AML-193 (cell line): ENCODE results near the gene RIMBP2.

Source experiments
- DNase-seq, 2 experiments: peaks; one replicate each; lab custom pipeline; 2025; lab: John Stamatoyannopoulos, UW

The RIMBP2 gene

DNA sequence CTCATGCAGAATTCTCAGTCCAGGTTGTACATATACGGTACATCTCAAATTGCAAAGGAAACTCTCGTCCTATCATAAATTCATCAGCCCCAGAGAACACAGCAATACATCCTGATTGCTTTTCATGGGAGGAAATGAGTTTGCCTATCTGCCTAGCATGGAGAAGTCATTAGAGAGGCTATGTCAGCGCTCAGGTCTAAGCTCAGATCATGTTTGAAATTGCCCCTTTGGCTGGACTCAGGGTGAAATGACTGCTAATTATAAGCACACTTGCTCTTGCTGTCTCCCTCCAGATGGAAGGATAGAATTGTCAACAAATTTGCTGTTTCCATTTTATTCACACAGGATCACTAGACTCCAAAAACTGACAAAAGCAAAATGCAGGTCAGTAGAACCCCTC is 178.4 kb downstream of the RIMBP2 start:
- no peak for DNase-seq

DNA sequence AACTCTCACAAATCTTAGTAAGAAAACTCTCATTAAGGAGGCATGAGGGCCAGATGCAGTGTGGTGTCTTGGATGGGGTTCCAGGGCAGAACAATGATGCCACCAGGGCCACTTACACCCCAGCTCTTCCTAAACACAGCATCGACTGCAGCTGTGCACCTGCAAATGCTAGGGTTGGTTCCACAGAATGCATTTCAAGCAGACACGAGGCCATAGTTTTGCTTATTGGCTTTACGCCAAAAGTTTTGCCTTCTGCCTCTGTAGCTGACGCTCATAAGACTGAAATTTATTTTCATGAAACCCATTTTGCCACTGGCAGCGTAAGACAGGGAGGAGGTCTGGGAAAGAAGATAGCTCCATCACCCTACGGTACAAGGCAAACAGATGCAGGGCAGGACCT is 179.0 kb downstream of the RIMBP2 start:
- DNase-seq: no peak

DNA sequence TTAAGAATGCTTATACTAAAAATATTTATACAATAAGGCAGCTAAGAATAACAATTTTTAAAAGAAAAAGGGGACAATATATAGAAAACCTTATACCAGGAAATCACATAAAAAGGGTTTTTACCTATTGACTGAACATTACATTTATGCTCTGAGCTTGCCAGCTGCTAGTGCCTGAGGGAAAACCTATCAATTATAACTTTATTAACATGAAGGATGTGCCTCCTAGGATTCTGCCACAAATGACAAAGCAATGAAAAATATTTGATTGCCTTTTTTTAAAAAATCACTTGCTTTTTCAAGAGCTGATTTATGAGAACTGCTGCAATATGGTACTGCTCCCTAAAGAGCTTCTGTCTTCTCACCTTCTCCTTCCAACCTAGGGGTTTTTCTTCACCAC is 185.7 kb downstream of the RIMBP2 start:
- DNase-seq: no peak

DNA sequence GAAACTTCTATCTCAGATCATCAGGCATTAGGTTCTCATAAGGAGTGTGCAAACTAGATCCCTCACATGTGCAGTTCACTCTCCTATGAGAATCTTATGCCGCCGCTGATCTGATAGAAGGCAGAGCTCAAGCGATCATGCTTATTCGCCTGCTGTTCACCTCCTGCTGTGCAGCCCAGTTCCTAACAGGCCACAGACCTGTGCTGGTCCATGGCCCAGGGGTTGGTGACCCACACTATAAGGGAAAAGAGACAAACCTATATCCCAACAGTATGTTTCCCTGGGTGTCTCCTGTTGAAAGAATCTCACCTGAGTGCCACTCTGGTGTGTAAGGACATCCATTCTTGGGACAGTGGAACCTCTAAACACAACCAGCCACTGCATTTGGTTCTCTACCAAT is 186.3 kb downstream of the RIMBP2 start:
- no peak for DNase-seq

DNA sequence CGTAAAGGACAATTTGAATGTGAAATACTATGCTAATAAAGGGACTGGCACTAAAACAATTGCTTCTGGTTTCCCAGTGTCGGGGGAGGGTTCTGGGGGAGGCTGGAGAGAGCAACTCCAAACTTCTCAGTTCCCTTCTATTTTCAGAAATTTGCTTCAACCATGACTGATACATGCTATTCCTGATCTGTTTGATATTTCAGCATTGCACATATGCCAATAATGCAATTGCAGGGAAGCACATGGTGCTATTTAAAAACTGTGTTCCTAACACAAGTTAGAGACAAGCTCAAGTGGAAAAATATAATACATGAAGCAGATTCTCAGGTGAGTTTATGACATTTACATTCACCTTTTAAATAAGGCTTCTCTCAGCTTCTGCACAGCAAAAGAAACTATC is 188.9 kb downstream of the RIMBP2 start:
- no peak for DNase-seq

DNA sequence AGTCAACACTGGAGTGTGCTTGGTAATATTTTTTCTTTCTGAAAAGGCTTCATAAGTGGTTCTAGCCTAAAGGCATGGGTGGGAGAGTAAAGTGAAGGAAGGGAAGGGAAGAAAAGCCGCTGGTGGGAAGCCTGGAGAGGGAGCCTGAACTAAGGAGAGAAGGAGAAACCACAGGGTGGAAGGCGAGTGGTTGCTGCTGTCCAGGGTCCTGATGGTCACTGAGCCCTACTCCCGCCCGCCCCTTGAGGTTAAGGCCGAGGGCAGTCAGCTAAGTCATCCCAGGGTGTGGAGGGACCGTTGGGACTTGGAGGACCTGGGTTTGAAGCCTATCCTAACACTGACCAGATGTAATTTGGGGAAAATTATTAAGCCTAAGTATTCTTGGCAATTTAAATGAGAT is 189.3 kb downstream of the RIMBP2 start:
- DNase-seq: no peak

DNA sequence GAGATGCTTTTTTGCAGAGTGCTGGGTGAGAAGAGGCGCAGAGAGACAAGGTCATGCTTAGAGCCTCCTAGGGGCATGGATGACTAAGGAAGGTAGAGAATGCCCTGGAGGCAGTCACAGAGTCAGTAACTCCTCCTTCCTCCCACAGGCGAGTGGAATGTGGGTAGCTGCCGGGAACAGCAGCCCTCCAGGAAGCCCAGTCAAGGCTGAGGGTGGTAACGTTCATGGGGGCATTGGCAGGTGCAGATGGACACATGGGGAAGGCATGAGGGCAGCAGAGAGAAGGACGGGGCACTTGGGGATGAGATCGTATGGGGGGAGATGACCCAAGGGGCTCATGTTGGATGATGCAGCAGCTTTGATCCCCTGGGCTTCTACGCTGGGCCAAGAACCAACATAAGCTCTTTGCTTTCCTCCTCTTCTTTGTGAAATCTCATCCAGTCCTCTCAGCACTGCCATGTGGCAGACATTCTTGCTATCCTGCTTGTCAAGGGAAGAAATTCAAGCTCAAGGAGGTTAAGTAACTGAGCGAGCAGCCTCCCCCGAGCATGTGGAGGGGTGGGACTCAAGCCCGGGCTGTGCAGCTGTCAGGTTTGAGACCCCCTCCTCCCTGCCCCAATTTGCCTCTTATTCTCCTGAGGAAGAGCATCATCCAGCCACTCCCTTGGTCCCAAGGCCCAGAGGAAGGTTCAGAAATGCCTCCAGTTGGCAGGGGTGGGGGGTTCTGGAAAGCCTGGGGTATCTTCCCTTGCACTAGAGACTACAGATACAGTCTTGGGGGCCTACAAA is 190.5 kb downstream of the RIMBP2 start:
- no peak for DNase-seq

DNA sequence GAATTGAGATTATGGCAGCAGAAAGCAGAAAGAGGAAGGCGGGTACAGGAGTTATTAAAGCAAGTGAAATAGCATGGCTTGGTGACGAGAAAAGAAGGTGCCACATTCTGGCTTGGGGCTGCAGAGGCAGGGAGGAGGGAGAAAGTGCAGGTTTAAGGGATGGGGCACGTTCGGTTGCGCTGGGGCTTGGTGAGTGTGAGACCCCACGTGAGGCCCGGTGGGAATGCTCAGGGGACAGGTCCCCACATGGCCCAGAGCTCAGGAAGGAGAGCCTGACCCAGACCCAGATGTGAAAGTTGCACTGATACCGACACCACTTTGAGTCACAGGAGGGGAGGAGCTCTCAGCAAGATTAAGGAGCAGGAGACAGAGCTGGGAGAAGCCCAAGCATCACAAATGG is 191.3 kb downstream of the RIMBP2 start:
- no peak for DNase-seq

DNA sequence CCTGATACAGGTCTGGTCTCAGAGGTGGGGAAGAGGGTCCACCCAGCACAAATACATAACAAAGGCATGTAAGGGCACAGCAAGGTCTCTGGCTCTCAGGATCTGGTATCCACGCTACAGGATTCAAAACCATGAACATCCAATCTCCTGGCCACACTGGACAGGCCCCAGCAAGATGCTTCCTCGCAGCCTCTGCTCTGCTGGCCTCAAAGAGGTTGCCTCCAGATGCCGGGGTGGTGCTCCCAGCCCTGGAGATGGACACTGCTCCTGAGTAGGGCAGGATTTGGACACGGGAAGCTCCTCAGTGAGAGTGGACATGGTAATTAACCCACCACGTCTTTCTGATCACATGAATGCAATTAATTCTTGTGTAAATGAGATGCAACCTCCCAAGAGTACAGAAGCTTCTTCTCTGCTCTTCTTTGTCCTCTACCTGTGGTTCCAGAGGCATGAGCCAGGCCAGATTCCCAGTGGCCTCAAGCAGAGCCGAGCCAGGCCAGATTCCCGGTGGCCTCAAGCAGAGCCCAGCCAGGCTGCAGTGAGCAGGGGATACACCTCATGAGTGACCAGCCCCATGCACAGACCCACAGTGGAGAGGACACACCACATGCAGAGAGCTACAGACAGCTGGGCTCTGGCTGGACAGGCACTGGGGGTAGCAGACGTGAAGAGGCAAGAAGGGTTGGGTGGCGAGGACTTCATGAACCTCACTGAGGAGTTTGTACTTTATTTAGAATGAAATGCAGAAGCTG is 192.1 kb downstream of the RIMBP2 start:
- no peak for DNase-seq

DNA sequence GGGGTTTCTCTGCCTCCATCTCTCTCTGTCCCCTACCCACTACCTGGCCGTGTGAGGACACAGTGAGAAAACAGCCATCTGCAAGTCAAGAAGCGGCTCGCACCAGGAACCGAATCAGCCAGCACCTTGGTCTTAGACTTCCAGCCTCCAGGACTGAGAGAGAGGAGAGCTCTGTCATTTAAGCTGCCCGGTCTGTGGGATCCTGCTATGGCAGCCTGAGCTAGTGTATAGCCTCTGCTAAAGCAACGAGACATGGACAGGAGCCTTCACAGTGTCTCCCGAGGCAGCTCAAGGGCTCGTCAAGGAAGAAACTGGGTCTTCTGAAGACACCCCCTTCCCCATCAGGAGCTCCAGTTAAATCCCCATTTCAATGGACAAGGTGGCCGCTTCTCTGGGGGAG is 192.9 kb downstream of the RIMBP2 start:
- DNase-seq: no peak

DNA sequence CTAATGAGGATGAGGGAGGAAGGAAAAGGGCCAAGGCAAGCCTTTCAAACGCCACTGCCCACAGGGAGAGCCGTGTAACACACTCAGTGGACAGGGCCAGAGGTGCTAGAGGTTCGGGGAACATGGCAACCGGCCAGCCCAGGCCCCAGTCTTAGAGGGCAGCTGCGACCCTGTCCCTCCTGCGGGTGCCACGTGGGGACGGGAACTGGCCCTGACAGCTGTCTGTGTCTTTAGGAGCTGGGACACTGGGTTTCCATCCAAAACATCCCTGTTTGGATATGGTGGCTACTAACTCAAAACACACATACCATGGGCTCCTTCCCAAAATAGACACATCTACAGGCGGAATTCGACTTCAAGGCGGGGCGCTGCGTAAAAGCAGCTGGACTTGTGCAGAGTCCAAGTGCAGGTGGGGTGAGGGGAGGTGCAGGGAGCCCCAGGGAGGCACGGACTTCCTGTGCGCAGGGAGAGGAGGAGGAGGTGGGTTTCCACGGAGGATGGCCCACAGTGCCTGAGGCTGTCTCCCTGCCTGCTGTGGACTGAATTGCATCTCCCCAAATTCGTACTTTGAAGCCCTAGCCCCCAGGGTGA is 193.8 kb downstream of the RIMBP2 start:
- no peak for DNase-seq

DNA sequence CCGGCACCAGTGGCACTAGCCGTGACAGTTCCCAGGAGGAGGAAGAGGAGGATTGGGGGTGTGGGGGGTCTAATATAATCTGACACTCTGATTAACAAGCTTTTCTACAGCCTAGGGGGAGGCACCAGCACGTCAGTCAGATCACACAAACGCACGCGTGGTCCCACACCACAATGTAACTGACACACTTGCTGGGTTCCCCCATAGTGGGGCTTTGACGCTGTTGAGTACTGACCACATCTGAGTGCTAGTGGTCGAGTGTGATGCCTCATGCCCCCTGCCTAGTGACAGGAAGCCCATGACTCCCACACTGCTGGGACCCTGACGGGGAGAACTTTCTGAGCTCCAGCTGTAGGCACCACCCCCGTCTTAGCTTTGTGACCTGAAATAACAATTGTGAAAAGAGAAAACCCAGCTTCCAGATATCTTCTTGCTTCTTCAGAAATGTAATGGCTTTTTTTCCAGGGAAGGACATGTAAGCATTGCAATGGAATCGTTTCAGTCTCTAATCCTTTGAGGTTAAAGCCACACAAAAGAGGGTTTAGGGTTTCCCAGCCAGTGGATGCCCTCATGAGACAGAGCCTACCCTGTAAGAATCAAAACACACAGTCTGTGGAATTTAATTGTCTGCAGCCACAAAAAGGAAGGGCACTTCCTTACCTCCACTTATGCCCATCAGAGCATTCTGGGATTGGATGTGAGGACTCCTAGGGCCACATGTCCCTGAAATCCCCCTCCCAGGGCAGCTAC is 194.5 kb downstream of the RIMBP2 start:
- DNase-seq: no peak

DNA sequence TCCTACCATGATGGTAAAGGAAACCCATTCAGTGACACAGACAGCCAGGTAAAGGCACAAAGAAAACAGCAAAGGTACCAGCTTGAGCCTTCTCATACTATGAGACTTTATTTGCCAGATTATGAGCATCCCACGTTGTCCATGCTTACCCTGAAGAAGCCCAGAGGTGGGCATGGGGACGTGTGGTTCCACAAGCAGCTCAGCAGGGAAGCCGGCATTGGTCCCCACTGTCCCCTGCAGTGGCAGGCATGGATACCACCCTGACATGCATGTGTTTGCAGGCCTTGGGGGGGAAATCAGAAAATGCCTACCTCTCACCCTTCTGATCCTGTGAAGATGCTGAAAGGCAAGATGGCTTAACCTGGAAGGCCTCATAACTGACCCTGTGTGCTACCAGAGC is 195.3 kb downstream of the RIMBP2 start:
- DNase-seq: no peak

DNA sequence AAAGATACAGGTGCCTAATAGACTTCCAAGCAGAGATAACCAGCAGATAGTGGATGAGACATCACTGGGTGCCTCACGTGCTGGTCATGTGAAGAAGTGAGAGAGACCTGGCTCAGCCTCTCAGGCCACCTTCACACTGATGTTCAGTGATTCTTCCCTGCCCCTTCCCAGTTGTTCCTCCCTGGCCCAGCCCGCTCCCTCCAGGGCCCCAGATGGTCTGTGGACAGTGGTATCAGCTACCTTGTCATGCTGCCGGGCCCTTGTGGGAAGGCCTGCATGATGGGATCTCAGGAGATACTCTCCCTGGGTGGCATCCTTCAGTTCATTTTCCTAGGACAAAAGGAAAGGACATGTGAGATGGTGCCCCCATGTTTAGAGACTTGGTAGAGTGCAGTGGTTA is 198.5 kb downstream of the RIMBP2 start:
- DNase-seq: no peak

DNA sequence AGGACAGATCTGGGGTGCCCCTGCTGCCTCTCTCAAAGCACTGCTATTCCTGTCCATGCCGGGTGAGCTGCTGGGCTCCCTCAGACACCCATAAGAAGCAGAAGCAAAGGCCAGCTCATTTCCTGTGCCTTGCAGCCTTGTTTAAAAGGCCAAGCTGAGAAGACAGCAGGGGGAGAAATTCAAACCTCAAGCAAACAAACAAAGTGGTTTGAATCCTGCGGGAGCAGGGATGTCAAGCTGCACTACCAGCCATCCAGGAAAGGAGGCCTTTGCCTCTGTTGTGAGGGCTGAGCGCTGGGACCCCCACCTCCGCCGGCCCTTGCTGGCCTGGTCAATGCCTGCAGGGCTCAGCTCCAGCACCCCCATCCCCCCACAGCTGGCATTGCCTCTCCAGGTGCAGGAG is 201.9 kb downstream of the RIMBP2 start:
- no peak for DNase-seq

DNA sequence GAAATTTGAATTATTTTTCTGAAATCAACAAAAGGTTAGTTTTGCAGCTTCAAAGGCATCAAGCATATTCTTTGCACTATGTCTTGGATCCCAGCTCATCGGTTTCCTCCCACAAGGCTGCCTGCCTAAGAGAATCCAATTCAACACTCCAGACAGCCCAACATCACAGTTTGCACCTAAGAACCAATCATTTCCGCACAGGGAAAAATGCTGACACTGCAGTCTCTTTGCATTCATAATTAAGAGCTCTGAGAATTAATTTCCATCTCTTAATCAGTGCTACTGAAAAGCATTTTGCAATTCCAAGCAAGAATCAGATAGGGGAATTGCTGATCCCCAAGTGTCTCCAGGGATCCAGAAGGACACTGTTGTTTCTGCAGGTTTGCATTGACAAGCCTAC is 202.5 kb downstream of the RIMBP2 start:
- DNase-seq: no peak

DNA sequence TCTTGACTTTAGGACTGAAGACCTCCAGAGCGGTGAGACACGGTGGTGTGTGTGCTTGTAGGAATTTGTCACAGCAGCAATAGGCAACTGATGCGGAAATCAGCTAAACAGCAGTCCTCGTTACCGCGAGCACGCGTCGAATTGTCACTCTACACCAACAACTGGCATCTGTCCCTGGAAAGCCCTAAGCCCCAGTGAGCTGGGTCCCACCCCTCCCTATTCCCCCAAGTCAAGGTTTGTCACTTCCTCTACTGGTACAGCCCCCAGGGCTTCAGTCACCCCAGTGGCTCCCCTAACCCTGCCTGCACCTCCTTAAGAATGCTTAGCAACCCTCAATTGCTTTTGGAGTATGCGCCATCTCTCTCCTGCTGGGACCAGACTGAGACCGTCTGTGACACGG is 204.8 kb downstream of the RIMBP2 start:
- no peak for DNase-seq

DNA sequence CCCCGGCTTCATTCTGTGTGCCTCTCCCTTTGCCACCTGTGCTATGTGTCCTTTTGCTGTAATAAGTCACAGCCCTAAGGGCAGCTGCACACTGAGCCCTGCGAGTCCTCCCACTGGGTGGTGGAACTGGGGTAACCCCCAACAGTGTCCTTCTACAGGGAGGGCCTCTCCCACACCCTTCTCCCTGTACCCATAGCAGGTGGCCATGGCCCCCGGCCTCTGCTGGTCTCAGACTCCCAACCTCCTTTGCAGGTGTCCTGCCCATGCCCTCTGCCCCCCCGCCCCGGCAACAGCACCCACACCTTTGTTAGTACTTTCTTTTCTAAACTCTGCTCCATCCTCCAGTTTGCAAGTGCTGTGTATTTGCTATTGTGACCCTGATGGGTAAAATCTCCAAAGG is 206.6 kb downstream of the RIMBP2 start:
- no peak for DNase-seq

DNA sequence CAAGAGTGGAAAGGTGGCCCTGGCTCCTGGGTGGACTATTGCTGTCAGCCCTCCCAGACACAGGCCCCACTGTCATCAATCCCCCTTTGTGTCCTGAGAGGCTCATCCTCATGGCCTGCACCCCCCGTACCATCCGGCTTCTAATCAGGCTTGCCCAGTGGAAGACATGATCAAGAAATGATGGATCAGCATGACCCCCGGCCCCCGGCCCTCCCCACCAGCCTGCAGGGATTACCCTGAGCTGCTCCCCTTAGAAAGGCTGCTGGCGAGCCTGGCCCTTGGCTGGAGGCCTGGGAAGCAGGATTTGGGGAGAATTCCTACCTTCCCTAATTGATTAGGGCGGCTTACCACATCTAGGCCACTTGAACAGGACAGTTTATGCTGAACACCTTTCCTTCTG is 207.3 kb downstream of the RIMBP2 start:
- no peak for DNase-seq

DNA sequence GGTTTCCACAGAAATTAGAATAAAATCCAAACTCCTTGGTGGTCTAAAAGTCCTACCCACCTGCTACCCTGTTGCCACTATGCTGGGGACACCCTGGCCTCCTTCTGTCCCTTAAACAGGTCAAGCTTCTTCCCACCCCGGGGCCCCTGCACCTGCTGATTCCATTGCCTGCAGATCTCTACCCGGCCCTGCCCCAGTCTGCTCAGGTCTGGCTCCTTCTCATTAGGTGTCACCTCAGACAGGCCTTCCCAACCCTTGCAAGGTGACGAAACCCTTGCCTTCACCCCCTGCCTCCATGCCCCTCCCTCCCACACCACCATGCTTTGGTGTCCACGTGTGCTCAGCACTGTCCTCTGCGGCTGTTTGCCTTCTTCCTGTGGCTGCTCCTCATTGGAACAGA is 207.8 kb downstream of the RIMBP2 start:
- no peak for DNase-seq

DNA sequence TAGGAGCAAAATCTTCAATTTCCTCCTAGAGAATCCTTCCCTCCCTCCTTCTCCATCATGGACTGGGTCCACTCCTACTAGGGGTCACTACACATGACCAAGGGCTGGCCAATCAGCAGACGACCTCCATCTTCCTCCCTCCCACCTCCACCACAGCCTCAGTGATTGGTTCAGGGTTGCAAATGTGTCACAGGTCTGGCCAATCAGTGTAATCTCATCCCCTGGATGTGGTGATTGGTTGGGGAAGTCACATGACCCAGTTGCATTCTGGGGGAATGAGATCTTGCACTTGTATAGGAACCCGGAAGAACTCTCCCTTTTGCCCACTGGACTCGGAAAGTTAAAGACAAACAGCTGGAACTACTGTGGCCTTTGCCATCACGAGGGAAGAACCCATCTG is 209.3 kb downstream of the RIMBP2 start:
- no peak for DNase-seq

DNA sequence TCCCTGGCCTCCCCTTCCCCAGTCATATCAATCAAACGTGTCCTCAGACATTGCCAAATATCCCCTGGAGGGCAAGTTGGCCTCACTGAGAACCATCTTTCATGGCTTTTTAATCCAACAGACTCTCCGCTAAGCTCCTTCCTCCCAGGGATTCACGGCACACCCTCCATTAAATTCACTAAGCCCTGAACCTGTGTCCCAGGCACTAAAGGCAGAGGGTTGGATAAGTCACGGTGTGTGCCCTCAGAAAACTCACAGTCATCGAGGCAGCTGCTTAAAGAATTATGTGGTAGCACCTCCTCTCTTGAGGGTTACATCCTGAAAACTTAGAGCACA is 211.3 kb downstream of the RIMBP2 start:
- no peak for DNase-seq
